Kidney (tissue), 14 donors: ENCODE measurements around the gene REEP3. TPM values are rescaled to one million over a fixed set of nuclear protein-coding genes. Genes with fewer than 3 reads are reported as not detected.

Source experiments
- DNase-seq, 5 donors: peaks; one replicate each; pipeline ENCODE4 v3.0.0-alpha.2; 2013 to 2020
- FAIRE-seq: peaks from 2 replicates; lab custom pipeline; 2012; peaks lifted over from hg19 to GRCh38; lab: Jason Lieb, UNC
- H3K27ac ChIP-seq, 2 donors: one replicate each; pipeline ENCODE4 v1.7.0; 2013; ENCODE audit warnings: low read depth in 2 of 2, low read length in 2 of 2, inconsistent platforms in 1 of 2
- H3K27me3 ChIP-seq: one replicate; pipeline ENCODE4 v1.7.1; 2013; ENCODE audit warnings: low read length, inconsistent platforms; ENCODE audit not compliant: control insufficient read depth, insufficient read depth
- H3K36me3 ChIP-seq, 3 donors: one replicate each; pipeline versions ENCODE4 v1.7.0 to v1.7.1; 2013; ENCODE audit warnings: low read length in 3 of 3, control low read depth in 1 of 3, inconsistent platforms in 1 of 3; ENCODE audit not compliant: insufficient read depth in 3 of 3, control insufficient read depth in 2 of 3
- H3K4me1 ChIP-seq, 3 donors: one replicate each; pipeline versions ENCODE4 v1.7.0 to v1.7.1; 2013; ENCODE audit warnings: low read length in 3 of 3, inconsistent platforms in 1 of 3, low read depth in 1 of 3; ENCODE audit not compliant: control insufficient read depth in 2 of 3, insufficient read depth in 2 of 3
- H3K4me3 ChIP-seq, 3 donors: one replicate each; pipeline versions ENCODE4 v1.7.0 to v1.8.1; 2013; ENCODE audit warnings: low read length in 3 of 3, control low read depth in 1 of 3, inconsistent platforms in 1 of 3
- H3K9ac ChIP-seq, 3 donors: one replicate each; pipeline versions ENCODE4 v1.7.0 to v1.7.1; 2013; ENCODE audit warnings: low read length in 3 of 3, control low read depth in 1 of 3, inconsistent platforms in 1 of 3
- H3K9me3 ChIP-seq, 3 donors: one replicate each; pipeline versions ENCODE4 v1.7.0 to v1.7.1; 2013; ENCODE audit warnings: low read length in 3 of 3, control low read depth in 1 of 3, inconsistent platforms in 1 of 3; ENCODE audit not compliant: control insufficient read depth in 2 of 3, insufficient read depth in 1 of 3
- intact Hi-C: fragments of 100-400 bp; cut with DNase I; formaldehyde crosslinking; loops from one replicate; pipeline ENCODE4 v1.11.1; 2022
- polyA plus RNA-seq: library from polyadenylated mRNA; stranded (reverse); fragments of 350-450 nt; fragmentation: Illumina TruSeq; extraction: RNeasy Lipid Tissue Mini Kit (QIAGEN cat#74804); gene quantifications from one replicate; pipeline ENCODE4 v1.2.3, GENCODE V29; 2014; ENCODE audit warnings: low read depth, low replicate concordance; ENCODE audit not compliant: insufficient read depth
- total RNA-seq: library from RNA; stranded (reverse); fragmentation: NEBNext Ultra II Directional; extraction: Animal tissue kit (Norgen Biotek cat#: 25700); gene quantifications from one replicate; pipeline ENCODE4 v1.2.1, GENCODE V29; 2021
- TF ChIP-seq, protein P1 (sequence below): IDR thresholded peaks from 3 replicates; pipeline ENCODE4 v1.5.1; 2012; ENCODE audit warnings: mild to moderate bottlenecking, moderate library complexity, borderline replicate concordance; ENCODE audit not compliant: insufficient read depth; ENCODE audit errors: extremely low read depth
- donor health status: control.
- donor health status: control.
- donor health status: control.
- donor health status: control.
- donor health status: control.
- donor health status: DM: yes; HTN: yes; CAD: no.
- donor health status: Normal renal cell carcinoma (clear cell type).

Gene REEP3
- total and polyA plus RNA-seq, 2 donors from 2014 or later, result 12.7 to 34.6 TPM

DNA sequence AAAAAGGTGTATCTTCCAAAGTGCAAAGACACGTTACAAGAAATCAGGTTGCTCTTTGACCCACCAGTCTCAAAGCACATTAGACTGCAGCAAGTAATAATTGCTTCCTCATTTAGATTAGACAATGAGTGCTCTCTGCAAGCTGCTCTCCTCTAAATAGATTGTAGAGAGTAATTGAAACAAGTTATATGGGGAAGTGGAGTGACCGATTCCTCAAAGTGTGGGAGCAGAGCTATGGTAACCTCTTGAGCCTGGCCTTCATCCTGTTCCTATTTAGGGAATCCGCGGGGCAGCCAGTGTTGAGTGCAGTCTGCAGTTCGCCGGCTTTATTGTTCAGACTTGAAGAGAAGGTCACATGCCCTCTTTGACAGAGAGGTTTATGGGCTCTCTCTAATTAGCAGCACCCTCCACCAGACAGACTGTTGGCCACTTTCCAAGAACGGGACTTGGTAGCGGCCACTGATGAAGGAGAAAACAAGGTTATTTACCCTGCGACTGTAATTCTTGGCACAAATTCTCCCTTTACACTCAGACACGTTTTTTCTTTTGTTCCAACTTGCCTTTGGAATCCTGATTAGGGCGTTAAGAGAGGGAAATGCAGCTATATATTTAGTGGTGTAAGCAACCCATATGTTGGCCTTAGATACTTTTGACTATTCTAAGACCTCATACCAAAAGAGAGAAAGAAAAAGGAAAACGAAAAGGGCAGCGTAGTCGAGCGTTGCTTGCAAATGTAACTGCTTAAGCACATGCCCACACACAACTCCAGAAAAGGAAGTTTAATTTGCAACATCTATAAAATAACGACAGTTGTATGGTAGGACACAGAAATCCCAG, 107.5 kb downstream of the REEP3 start:
- intact Hi-C loops, result loop anchor here (5.0 kb wide), 1 partner anchor 356 kb away; no protein-coding TSS in a partner anchor
- TF ChIP-seq, protein P1, sequence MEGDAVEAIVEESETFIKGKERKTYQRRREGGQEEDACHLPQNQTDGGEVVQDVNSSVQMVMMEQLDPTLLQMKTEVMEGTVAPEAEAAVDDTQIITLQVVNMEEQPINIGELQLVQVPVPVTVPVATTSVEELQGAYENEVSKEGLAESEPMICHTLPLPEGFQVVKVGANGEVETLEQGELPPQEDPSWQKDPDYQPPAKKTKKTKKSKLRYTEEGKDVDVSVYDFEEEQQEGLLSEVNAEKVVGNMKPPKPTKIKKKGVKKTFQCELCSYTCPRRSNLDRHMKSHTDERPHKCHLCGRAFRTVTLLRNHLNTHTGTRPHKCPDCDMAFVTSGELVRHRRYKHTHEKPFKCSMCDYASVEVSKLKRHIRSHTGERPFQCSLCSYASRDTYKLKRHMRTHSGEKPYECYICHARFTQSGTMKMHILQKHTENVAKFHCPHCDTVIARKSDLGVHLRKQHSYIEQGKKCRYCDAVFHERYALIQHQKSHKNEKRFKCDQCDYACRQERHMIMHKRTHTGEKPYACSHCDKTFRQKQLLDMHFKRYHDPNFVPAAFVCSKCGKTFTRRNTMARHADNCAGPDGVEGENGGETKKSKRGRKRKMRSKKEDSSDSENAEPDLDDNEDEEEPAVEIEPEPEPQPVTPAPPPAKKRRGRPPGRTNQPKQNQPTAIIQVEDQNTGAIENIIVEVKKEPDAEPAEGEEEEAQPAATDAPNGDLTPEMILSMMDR, result no peak
- H3K9me3 ChIP-seq, result no peaks in the 10 kb centered on the region
- peak overlapping the region; percentile 50 to 82 (median 78) for H3K4me3 ChIP-seq
- FAIRE-seq (no peak), DNase-seq (peak; percentile 76 to 96 (median 84))
- H3K4me1 ChIP-seq, result peaks cover 5 to 10% (median 8%) of the 10 kb centered on the region in 3 donors
- peak overlapping the region; percentile 31 to 67 (median 44) for H3K9ac ChIP-seq
- no peaks in the 10 kb centered on the region for H3K27me3 ChIP-seq
- H3K36me3 ChIP-seq, result no peaks in the 10 kb centered on the region
- peak overlapping the region; percentile 91 to 94 for H3K27ac ChIP-seq

DNA sequence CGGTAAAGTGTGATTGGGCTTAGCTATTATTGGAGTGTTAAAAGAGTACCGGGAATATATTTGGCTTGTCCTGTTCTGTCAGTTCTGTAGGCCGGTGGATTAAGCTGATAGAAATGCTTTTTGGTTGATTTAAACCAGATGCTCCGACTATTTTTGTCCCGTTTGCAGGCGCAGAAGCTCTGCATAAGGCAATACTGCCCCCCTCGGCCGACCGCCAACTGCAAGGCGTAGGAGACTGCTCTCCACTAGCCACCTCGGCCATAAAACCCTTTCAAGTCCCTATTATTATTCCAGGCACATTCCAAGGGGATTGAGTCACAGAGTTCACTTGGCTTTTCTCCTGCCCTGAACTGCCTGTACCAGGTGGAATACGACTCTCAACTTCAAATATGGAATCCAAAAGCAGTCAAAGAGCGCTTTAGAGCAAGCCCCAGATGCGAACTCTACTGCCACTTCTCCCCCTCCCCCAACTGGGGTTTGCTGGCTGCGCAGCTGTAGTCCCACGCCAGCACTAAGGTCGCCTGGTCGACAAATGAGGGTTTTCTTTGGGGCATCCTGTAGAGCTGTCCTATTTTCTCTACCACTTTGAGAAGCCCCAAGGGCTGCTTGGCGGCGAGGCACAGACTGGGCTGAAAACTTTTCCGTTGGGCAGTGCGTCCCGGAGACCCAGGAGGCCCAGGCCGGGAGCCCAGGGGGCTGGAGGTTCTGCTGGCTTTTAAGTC, 108.3 kb downstream of the REEP3 start:
- H3K9ac ChIP-seq, result peak overlapping the region; percentile 34 to 67 (median 44)
- H3K36me3 ChIP-seq, result no peaks in the 10 kb centered on the region
- H3K4me1 ChIP-seq, result peaks cover 5 to 10% (median 8%) of the 10 kb centered on the region in 3 donors
- peak overlapping the region; percentile 63 to 82 (median 78) for H3K4me3 ChIP-seq
- intact Hi-C loops, result loop anchor here (5.0 to 10.0 kb wide), 2 partner anchors 85 to 357 kb away; no protein-coding TSS in a partner anchor
- DNase-seq, result peak; percentile 96 to 99 (median 99)
- H3K9me3 ChIP-seq, result no peaks in the 10 kb centered on the region
- H3K27me3 ChIP-seq, result no peaks in the 10 kb centered on the region
- peak; percentile 33 for FAIRE-seq
- H3K27ac ChIP-seq, result peak overlapping the region; percentile 91 to 94
- TF ChIP-seq, protein P1, result peak; percentile 76

- Histone ChIP-seq H3K4me3 (peak overlapping the region; percentile 72 to 82 (median 78)), H3K36me3 (no peaks in the 10 kb centered on the region), H3K4me1 (peaks cover 5 to 10% (median 8%) of the 10 kb centered on the region in 3 donors), H3K27me3 (no peaks in the 10 kb centered on the region), H3K9me3 (no peaks in the 10 kb centered on the region), H3K27ac (peak overlapping the region; percentile 91 to 94), H3K9ac (peak overlapping the region; percentile 52 to 86 (median 64))
- intact Hi-C loops, result loop anchor here (10.0 kb wide), 1 partner anchor 84 kb away; no protein-coding TSS in a partner anchor
- peak; percentile 93 to 97 (median 96) for DNase-seq
- no peak for FAIRE-seq
- TF ChIP-seq, protein P1, result no peak
Measured at GRCh38 chr10:63630085-63630930, 109.1 kb downstream of the REEP3 start.
